Subcutaneous preadipocyte (primary cell): ENCODE data around the gene VCY. TPM values are rescaled to one million over a fixed set of nuclear protein-coding genes. Genes with fewer than 3 reads are reported as not detected.

Experiments
- total RNA-seq: library from RNA; depleted of rRNA; stranded (reverse); fragments of >200 nt; gene quantifications from 2 replicates; pipeline ENCODE4 v1.2.3, GENCODE V29; 2012

Gene VCY
- total RNA-seq, result not detected in 2 replicates

GRCh38 chrY:13986373-13986772, at the start of gene VCY:
Gene VCY, minus strand, starts transcription at chrY:13986473. Its CDS starts 33 bp downstream, at chrY:13986440.

Other genes with a start within 250 kb of the VCY start
- not detected in 2 replicates for gene VCY1B, start 69.8 kb upstream of the VCY start, total RNA-seq